Neural crest cell (in vitro differentiated cells): Measurements from ENCODE around the gene HOXA2. TPM values are rescaled to one million over a fixed set of nuclear protein-coding genes. Genes with fewer than 3 reads are reported as not detected.

Source experiments
- DNase-seq: peaks from one replicate; pipeline ENCODE4 v3.0.0; 2021; ENCODE audit warnings: low read depth, mixed read lengths, low spot score
- H3K27ac Mint-ChIP-seq: one replicate; pipeline ENCODE4 v1.8.0; 2021; ENCODE audit warnings: mild to moderate bottlenecking, mixed read lengths; ENCODE audit not compliant: unreplicated experiment
- H3K27me3 Mint-ChIP-seq: 2 replicates; pipeline ENCODE4 v1.8.0; 2021; ENCODE audit warnings: low read depth, mild to moderate bottlenecking, mixed read lengths
- H3K36me3 Mint-ChIP-seq: 2 replicates; pipeline ENCODE4 v1.8.0; 2021; ENCODE audit warnings: low read depth, mild to moderate bottlenecking, mixed read lengths
- H3K4me1 Mint-ChIP-seq: 2 replicates; pipeline ENCODE4 v1.8.0; 2021; ENCODE audit warnings: mixed read lengths
- H3K4me3 Mint-ChIP-seq: one replicate; pipeline ENCODE4 v1.8.0; 2021; ENCODE audit warnings: mild to moderate bottlenecking, mixed read lengths
- H3K9me3 Mint-ChIP-seq: 2 replicates; pipeline ENCODE4 v1.8.0; 2021; ENCODE audit warnings: mixed read lengths
- CTCF ChIP-seq: fragments of 200-600 bp; sonication (generic); conservative IDR thresholded peaks from 2 replicates; pipeline ENCODE4 v1.5.0; 2021; ENCODE audit warnings: antibody characterized with exemption, mild to moderate bottlenecking
- total RNA-seq: library from RNA; stranded (reverse); gene quantifications from 2 replicates; pipeline ENCODE4 v1.2.1, GENCODE V29; 2021

The HOXA2 gene
- total RNA-seq, 1 donor from 2014 or later, result 41.6 TPM

GRCh38 chr7:27119412-27119911 lies 17.0 kb upstream of the HOXA2 start:
- no peaks in the 10 kb centered on the region for H3K36me3 Mint-ChIP-seq
- no peaks in the 10 kb centered on the region for H3K9me3 Mint-ChIP-seq
- H3K4me1 Mint-ChIP-seq, result peaks cover 22% of the 10 kb centered on the region
- H3K27ac Mint-ChIP-seq, result no peak overlapping the region
- H3K27me3 Mint-ChIP-seq, result peaks cover 100% of the 10 kb centered on the region
- H3K4me3 Mint-ChIP-seq, result peak overlapping the region; percentile 82
- no peak for TF ChIP-seq CTCF
- DNase-seq, result no peak

- no peaks in the 10 kb centered on the region for H3K36me3 Mint-ChIP-seq
- peaks cover 16% of the 10 kb centered on the region for H3K4me1 Mint-ChIP-seq
- no peak for DNase-seq
- no peak for TF ChIP-seq CTCF
- peaks cover 97% of the 10 kb centered on the region for H3K27me3 Mint-ChIP-seq
- peak overlapping the region; percentile 82 for H3K4me3 Mint-ChIP-seq
- H3K9me3 Mint-ChIP-seq, result no peaks in the 10 kb centered on the region
- H3K27ac Mint-ChIP-seq, result no peak overlapping the region
Observed at GRCh38 chr7:27118580-27118979, 16.1 kb upstream of the HOXA2 start.

- H3K4me3 Mint-ChIP-seq, result peak overlapping the region; percentile 82
- H3K27ac Mint-ChIP-seq, result no peak overlapping the region
- no peak for DNase-seq
- no peaks in the 10 kb centered on the region for H3K36me3 Mint-ChIP-seq
- H3K9me3 Mint-ChIP-seq, result no peaks in the 10 kb centered on the region
- peaks cover 96% of the 10 kb centered on the region for H3K27me3 Mint-ChIP-seq
- peaks cover 16% of the 10 kb centered on the region for H3K4me1 Mint-ChIP-seq
- no peak for TF ChIP-seq CTCF
Observed at GRCh38 chr7:27117887-27118491, 15.5 kb upstream of the HOXA2 start.

GRCh38 chr7:27116962-27117886 lies 14.7 kb upstream of the HOXA2 start:
- peaks cover 96% of the 10 kb centered on the region for H3K27me3 Mint-ChIP-seq
- no peak for TF ChIP-seq CTCF
- H3K36me3 Mint-ChIP-seq, result no peaks in the 10 kb centered on the region
- peaks cover 12% of the 10 kb centered on the region for H3K4me1 Mint-ChIP-seq
- no peak for DNase-seq
- no peaks in the 10 kb centered on the region for H3K9me3 Mint-ChIP-seq
- H3K4me3 Mint-ChIP-seq, result peak overlapping the region; percentile 87
- H3K27ac Mint-ChIP-seq, result no peak overlapping the region

GRCh38 chr7:27116031-27116961 lies 13.8 kb upstream of the HOXA2 start:
- Mint-ChIP-seq H3K4me1 (peaks cover 20% of the 10 kb centered on the region), H3K27me3 (peaks cover 96% of the 10 kb centered on the region), H3K27ac (no peak overlapping the region), H3K36me3 (no peaks in the 10 kb centered on the region), H3K9me3 (no peaks in the 10 kb centered on the region), H3K4me3 (peak overlapping the region; percentile 87)
- DNase-seq, result no peak
- no peak for TF ChIP-seq CTCF
